IMR-90 (cell line): ENCODE measurements around the gene ATP1B1. TPM values are rescaled to one million over a fixed set of nuclear protein-coding genes. Genes with fewer than 3 reads are reported as not detected.

Experiments
- ATAC-seq: fragments of 200-7000 bp; cut with Tn5 transposase; 2 replicates; pipeline ENCODE4 v1.9.1; 2020; ENCODE audit warnings: low read depth, mild to moderate bottlenecking, moderate library complexity
- BruUV-seq: library from RNA; stranded (reverse); fragments of 400-500 nt; replicated peaks from 2 replicates; lab custom pipeline; 2021; lab: Mats Ljungman, UMichigan
- CTCF ChIA-PET: fragments of 300-600 bp; formaldehyde crosslinking; extraction: SDS; loops from one replicate; lab custom pipeline; 2021; ENCODE audit warnings: antibody characterized with exemption; lab: Yijun Ruan, JAX
- POLR2A ChIA-PET: fragments of 300-600 bp; sonication (Branson Sonifier 250); formaldehyde crosslinking; loops from one replicate; lab custom pipeline; 2022; ENCODE audit warnings: antibody characterized with exemption; ENCODE audit not compliant: unreplicated experiment; lab: Charles Lee
- DNase-seq: peaks from one replicate; pipeline ENCODE4 v3.0.0; 2013
- H2AFZ ChIP-seq: replicated peaks from 2 replicates; pipeline ENCODE3; 2013; ENCODE audit warnings: low read length, mild to moderate bottlenecking; ENCODE audit not compliant: poor library complexity
- H2AK5ac ChIP-seq: 2 replicates; pipeline ENCODE4 v1.6.1; 2013; ENCODE audit warnings: low read depth, low read length, inconsistent platforms
- H2AK9ac ChIP-seq: replicated peaks from 2 replicates; pipeline ENCODE3; 2013; ENCODE audit warnings: mild to moderate bottlenecking, low read depth, low read length, moderate library complexity; ENCODE audit not compliant: poor library complexity
- H2BK120ac ChIP-seq: 2 replicates; pipeline ENCODE4 v1.6.1; 2013; ENCODE audit warnings: low read depth, low read length, inconsistent platforms
- H2BK15ac ChIP-seq: 3 replicates; pipeline ENCODE4 v1.6.1; 2013; ENCODE audit warnings: low read depth, low read length, inconsistent platforms
- H2BK20ac ChIP-seq: 2 replicates; pipeline ENCODE4 v1.6.1; 2013; ENCODE audit warnings: low read depth, mild to moderate bottlenecking, inconsistent platforms, low read length, moderate library complexity
- H2BK5ac ChIP-seq: 2 replicates; pipeline ENCODE4 v1.6.1; 2013; ENCODE audit warnings: mild to moderate bottlenecking, low read depth, low read length, inconsistent platforms; ENCODE audit not compliant: poor library complexity, severe bottlenecking
- H3K14ac ChIP-seq: replicated peaks from 2 replicates; pipeline ENCODE4 v1.6.1; 2013; ENCODE audit warnings: low read depth, low read length, inconsistent platforms
- H3K18ac ChIP-seq: 2 replicates; pipeline ENCODE4 v1.6.1; 2013; ENCODE audit warnings: low read depth, low read length, control low read depth
- H3K23ac ChIP-seq: 2 replicates; pipeline ENCODE4 v1.6.1; 2013; ENCODE audit warnings: low read depth, low read length, inconsistent platforms
- H3K27ac ChIP-seq: 2 replicates; pipeline ENCODE4 v1.5.1; 2013; ENCODE audit warnings: mild to moderate bottlenecking, control low read depth, low read length; ENCODE audit not compliant: insufficient read depth
- H3K27me3 ChIP-seq: 2 replicates; pipeline ENCODE4 v1.6.1; 2013; ENCODE audit warnings: low read length; ENCODE audit not compliant: control insufficient read depth, insufficient read depth
- H3K36me3 ChIP-seq: 2 replicates; pipeline ENCODE4 v1.6.1; 2013; ENCODE audit warnings: low read length, mixed read lengths; ENCODE audit not compliant: control insufficient read depth, insufficient read depth
- H3K4ac ChIP-seq: 2 replicates; pipeline ENCODE4 v1.6.1; 2013; ENCODE audit warnings: low read depth, low read length, inconsistent platforms
- H3K4me1 ChIP-seq: 2 replicates; pipeline ENCODE4 v1.6.1; 2013; ENCODE audit warnings: low read length, mixed read lengths; ENCODE audit not compliant: control insufficient read depth, insufficient read depth
- H3K4me2 ChIP-seq: 2 replicates; pipeline ENCODE4 v1.6.1; 2013; ENCODE audit warnings: low read depth, mild to moderate bottlenecking, control low read depth, low read length, moderate library complexity
- H3K4me3 ChIP-seq: 2 replicates; pipeline ENCODE4 v1.5.1; 2013; ENCODE audit warnings: low read depth, mild to moderate bottlenecking, control low read depth, low read length, moderate library complexity; ENCODE audit not compliant: insufficient read depth
- H3K56ac ChIP-seq: 2 replicates; pipeline ENCODE4 v1.6.1; 2013; ENCODE audit warnings: low read length, inconsistent platforms; ENCODE audit not compliant: insufficient read depth; ENCODE audit errors: extremely low read depth
- H3K79me1 ChIP-seq, 2 experiments: 2 replicates each; pipeline ENCODE4 v1.6.1; 2013; ENCODE audit warnings: low read length in 2 of 2, inconsistent platforms in 1 of 2, low read depth in 1 of 2
- H3K9ac ChIP-seq: 2 replicates; pipeline ENCODE4 v1.6.1; 2013; ENCODE audit warnings: low read depth, low read length, control low read depth
- H3K9me1 ChIP-seq: 2 replicates; pipeline ENCODE4 v1.6.1; 2013; ENCODE audit warnings: low read length, inconsistent platforms; ENCODE audit not compliant: insufficient read depth
- H3K9me3 ChIP-seq: 2 replicates; pipeline ENCODE4 v1.6.1; 2013; ENCODE audit warnings: low read length; ENCODE audit not compliant: control insufficient read depth, insufficient read depth
- H4K20me1 ChIP-seq: 2 replicates; pipeline ENCODE4 v1.6.1; 2013; ENCODE audit warnings: low read length, inconsistent platforms; ENCODE audit not compliant: insufficient read depth
- H4K5ac ChIP-seq: 2 replicates; pipeline ENCODE4 v1.6.1; 2013; ENCODE audit warnings: mild to moderate bottlenecking, low read depth, low read length, control low read depth
- H4K8ac ChIP-seq, 2 experiments: 2 replicates each; pipeline ENCODE4 v1.6.1; 2013; ENCODE audit warnings: low read depth in 2 of 2, low read length in 2 of 2, control low read depth in 1 of 2, inconsistent platforms in 1 of 2
- H4K91ac ChIP-seq: 2 replicates; pipeline ENCODE4 v1.6.1; 2013; ENCODE audit warnings: low read depth, low read length, inconsistent platforms; ENCODE audit not compliant: insufficient read depth
- BHLHE40 ChIP-seq: fragments of 150-350 bp; IDR thresholded peaks from 2 replicates; pipeline ENCODE4 v1.6.1; 2016; ENCODE audit warnings: mild to moderate bottlenecking, low read depth, low read length
- CTCF ChIP-seq: conservative IDR thresholded peaks from 2 replicates; pipeline ENCODE4 v1.5.1; 2012; ENCODE audit warnings: mild to moderate bottlenecking, low read depth, low read length, improper control_type of control experiment
- ELK1 ChIP-seq: fragments of 150-350 bp; IDR thresholded peaks from 2 replicates; pipeline ENCODE4 v1.6.1; 2016; ENCODE audit warnings: low read depth, mild to moderate bottlenecking, low read length, moderate library complexity, borderline replicate concordance
- MAFK ChIP-seq: IDR thresholded peaks from 2 replicates; pipeline ENCODE4 v1.6.1; 2012; ENCODE audit warnings: low read depth, low read length, improper control_type of control experiment
- MAZ ChIP-seq: IDR thresholded peaks from 2 replicates; pipeline ENCODE4 v1.6.1; 2012; ENCODE audit warnings: low read depth, mild to moderate bottlenecking, low read length, improper control_type of control experiment, moderate library complexity, borderline replicate concordance
- MXI1 ChIP-seq: IDR thresholded peaks from 2 replicates; pipeline ENCODE4 v1.6.1; 2012; ENCODE audit warnings: low read depth, mild to moderate bottlenecking, low read length, moderate library complexity, borderline replicate concordance
- NFE2L2 ChIP-seq: fragments of 150-350 bp; IDR thresholded peaks from 2 replicates; pipeline ENCODE4 v1.6.1; 2016; ENCODE audit warnings: low read depth, mild to moderate bottlenecking, low read length
- POLR2A ChIP-seq: IDR thresholded peaks from 2 replicates; pipeline ENCODE4 v1.6.1; 2012; ENCODE audit warnings: mild to moderate bottlenecking, low read depth, low read length
- RAD21 ChIP-seq: IDR thresholded peaks from 2 replicates; pipeline ENCODE4 v1.6.1; 2012; ENCODE audit warnings: low read length, improper control_type of control experiment
- RCOR1 ChIP-seq: IDR thresholded peaks from 2 replicates; pipeline ENCODE4 v1.6.1; 2012; ENCODE audit warnings: mild to moderate bottlenecking, low read length, improper control_type of control experiment; ENCODE audit not compliant: insufficient replicate concordance
- RFX5 ChIP-seq: IDR thresholded peaks from 2 replicates; pipeline ENCODE4 v1.8.0; 2012; ENCODE audit warnings: low read depth, mild to moderate bottlenecking, low read length, moderate library complexity
- SMC3 ChIP-seq: fragments of 150-350 bp; IDR thresholded peaks from 2 replicates; pipeline ENCODE4 v1.6.1; 2016; ENCODE audit warnings: low read depth, mild to moderate bottlenecking, antibody characterized with exemption, low read length, moderate library complexity
- USF2 ChIP-seq: fragments of 150-350 bp; IDR thresholded peaks from 2 replicates; pipeline ENCODE4 v1.6.1; 2017; ENCODE audit warnings: mild to moderate bottlenecking, antibody characterized with exemption, low read length, low read depth
- WGBS, 2 experiments: methylation state at CpG; one replicate each; pipeline versions ENCODE4 v1.1.5 to v1.1.7; 2013; ENCODE audit warnings: missing lambda C conversion rate in 2 of 2; ENCODE audit not compliant: insufficient read length in 1 of 2; ENCODE audit errors: extremely low coverage in 2 of 2; 5-methylcytosine and 5-hydroxymethylcytosine counted together
- dilution Hi-C: fragments of 300-500 bp; cut with HindIII; formaldehyde crosslinking; loops from one replicate; pipeline ENCODE4 v1.14.3; 2018; ENCODE audit warnings: low sequenced_read_pairs; ENCODE audit not compliant: unreplicated experiment
- in situ Hi-C: fragments of 300-500 bp; cut with MboI; formaldehyde crosslinking; loops from 3 replicates; pipeline ENCODE4 v1.14.3; 2019; ENCODE audit warnings: low sequenced_read_pairs, inconsistent platforms, mixed read lengths
- intact Hi-C: fragments of 100-400 bp; cut with micrococcal nuclease; formaldehyde crosslinking; loops from 2 replicates; pipeline ENCODE4 v1.10.0; 2022
- polyA plus RNA-seq, 3 experiments: library from polyadenylated mRNA; depleted of rRNA; stranded (reverse); fragments of >200 nt; gene quantifications; 2 replicates each; pipeline ENCODE4 v1.2.3, GENCODE V29; 2012; ENCODE audit warnings: low replicate concordance in 1 of 3
- total RNA-seq: library from RNA; depleted of rRNA; stranded (reverse); fragments of >200 nt; gene quantifications from 2 replicates; pipeline ENCODE4 v1.2.3, GENCODE V29; 2012

The ATP1B1 gene
- total and polyA plus RNA-seq, 2 of the 4 experiments (the other 2 are of a cell fraction) = 14.5 to 22.1 TPM

- peak overlapping the region; percentile 25; the same call in 1 of the 2 replicates for H2BK120ac ChIP-seq
- peaks cover 31% of the 10 kb centered on the region for H3K4me1 ChIP-seq
- in situ Hi-C loops (loop anchor here (5.0 to 25.0 kb wide), 4 partner anchors 249 to 1594 kb away; partner anchors contain the start of genes BLZF1, GPR161, NME7 and SLC19A2), dilution Hi-C loops (no loop called here), intact Hi-C loops (no loop called here)
- peak overlapping the region; percentile 9; the same call in 1 of the 3 replicates for H2BK15ac ChIP-seq
- WGBS, 2 experiments = 67% methylated on average over 1 of the region's 4 CpGs; no CpG with 5 or more reads in 1 of the 2 experiments
- BruUV-seq = no TSS peak
- peaks cover 33% of the 10 kb centered on the region for H3K9me1 ChIP-seq
- H3K18ac ChIP-seq = 0 out of 2 replicates have a peak overlapping the region, but pooled peaks have one; percentile 3
- H4K91ac ChIP-seq = no peak overlapping the region
- CTCF ChIA-PET = no interaction called here
- 0 out of 2 replicates have a peak overlapping the region, but pooled peaks have one; percentile 5 for H2AK5ac ChIP-seq
- no peak overlapping the region for H3K14ac ChIP-seq
- H4K8ac ChIP-seq = peak overlapping the region in 1 of 2 experiments; percentile 2; a peak in 1 of 4 replicates
- H2AK9ac ChIP-seq = peak overlapping the region; percentile 26
- H2BK20ac ChIP-seq = peak overlapping the region; percentile 52
- H2BK5ac ChIP-seq = peak overlapping the region; percentile 62
- H3K27me3 ChIP-seq = no peaks in the 10 kb centered on the region
- H4K20me1 ChIP-seq = no peaks in the 10 kb centered on the region
- 0 out of 2 replicates have a peak overlapping the region, but pooled peaks have one; percentile 25 for H3K4ac ChIP-seq
- no peak for TF ChIP-seq RCOR1
- TF ChIP-seq MXI1 = no peak
- TF ChIP-seq CTCF = no peak
- TF ChIP-seq MAFK = no peak
- no peak for TF ChIP-seq RFX5
- no peak for TF ChIP-seq POLR2A
- TF ChIP-seq SMC3 = no peak
- TF ChIP-seq MAZ = no peak
- TF ChIP-seq BHLHE40 = no peak
- no peak for TF ChIP-seq RAD21
- TF ChIP-seq USF2 = no peak
- no peak for TF ChIP-seq NFE2L2
- TF ChIP-seq ELK1 = no peak
- H3K79me1 ChIP-seq = peaks cover 16 to 64% of the 10 kb centered on the region in 2 experiments
- H3K9me3 ChIP-seq = no peaks in the 10 kb centered on the region
- no peak overlapping the region for H4K5ac ChIP-seq
- H3K9ac ChIP-seq = no peak overlapping the region
- no peak overlapping the region for H2AFZ ChIP-seq
- no peaks in the 10 kb centered on the region; the same call in 1 of the 2 replicates for H3K36me3 ChIP-seq
- no peak overlapping the region for H3K4me2 ChIP-seq
- DNase-seq = no peak
- POLR2A ChIA-PET = no interaction called here
- no peak overlapping the region; the same call in 1 of the 2 replicates for H3K56ac ChIP-seq
- peak overlapping the region; percentile 52; the same call in 1 of the 2 replicates for H3K23ac ChIP-seq
- no peak for ATAC-seq
- H3K4me3 ChIP-seq = no peak overlapping the region
- H3K27ac ChIP-seq = no peak overlapping the region
Observed at GRCh38 chr1:169118227-169118626, 11.7 kb downstream of the ATP1B1 start.
